ENCODE results near the gene VIL1. TPM values are rescaled to one million over a fixed set of nuclear protein-coding genes. Genes with fewer than 3 reads are reported as not detected.
A peak's percentile ranks its signal among the peaks of the same experiment; 100 is the strongest.

VIL1 gene
- total and polyA plus RNA-seq, 2 of the 13 experiments (the other 11 are each of a cell fraction or from before 2014, with no cell fraction given): 287 to 301 TPM

DNA sequence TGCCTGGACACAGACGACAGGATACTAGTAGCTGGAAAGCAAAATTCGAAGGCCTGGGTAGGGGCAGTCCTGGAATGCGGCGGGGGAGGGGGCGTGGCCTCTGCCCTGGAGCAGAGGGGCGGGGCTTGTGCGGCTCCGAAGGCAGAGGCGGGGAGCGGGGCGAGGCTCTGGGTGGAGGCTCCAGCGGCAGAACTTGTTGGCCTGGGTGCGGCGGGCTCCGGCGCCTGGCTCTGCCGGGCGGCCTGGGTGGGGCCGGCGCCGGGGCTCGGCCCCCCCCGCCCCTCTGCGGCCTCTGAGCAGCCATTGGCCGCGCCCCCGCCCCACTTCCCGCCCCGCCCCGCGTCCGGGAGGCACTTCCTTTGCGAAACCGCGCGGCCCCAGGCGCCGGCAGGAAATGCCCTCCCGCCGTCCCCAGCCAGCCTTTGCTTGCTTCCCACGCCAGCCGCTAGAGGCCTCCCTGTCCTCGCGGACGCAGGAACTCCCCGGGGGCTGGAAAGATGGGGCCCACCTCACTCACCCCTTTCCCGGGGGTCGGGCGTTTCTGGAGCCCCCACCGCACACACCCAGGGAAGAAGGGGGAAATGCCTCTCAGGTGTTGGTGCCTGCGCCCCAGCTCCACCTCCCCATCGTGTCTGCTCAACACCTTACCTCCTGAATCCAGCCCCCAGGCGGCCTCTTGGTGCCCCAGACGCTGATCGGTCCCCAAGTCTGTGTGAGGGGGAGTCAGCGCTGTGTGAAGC is 12.5 kb upstream of the VIL1 start (continued):
- TF ChIP-seq ZBTB3 (CRISPR knock-in tag; IDR thresholded peaks at IDR 0.05; ENCODE audit: borderline replicate concordance, low read depth): no peak; the same call in 1 of the 2 replicates
- TF ChIP-seq, protein P1, sequence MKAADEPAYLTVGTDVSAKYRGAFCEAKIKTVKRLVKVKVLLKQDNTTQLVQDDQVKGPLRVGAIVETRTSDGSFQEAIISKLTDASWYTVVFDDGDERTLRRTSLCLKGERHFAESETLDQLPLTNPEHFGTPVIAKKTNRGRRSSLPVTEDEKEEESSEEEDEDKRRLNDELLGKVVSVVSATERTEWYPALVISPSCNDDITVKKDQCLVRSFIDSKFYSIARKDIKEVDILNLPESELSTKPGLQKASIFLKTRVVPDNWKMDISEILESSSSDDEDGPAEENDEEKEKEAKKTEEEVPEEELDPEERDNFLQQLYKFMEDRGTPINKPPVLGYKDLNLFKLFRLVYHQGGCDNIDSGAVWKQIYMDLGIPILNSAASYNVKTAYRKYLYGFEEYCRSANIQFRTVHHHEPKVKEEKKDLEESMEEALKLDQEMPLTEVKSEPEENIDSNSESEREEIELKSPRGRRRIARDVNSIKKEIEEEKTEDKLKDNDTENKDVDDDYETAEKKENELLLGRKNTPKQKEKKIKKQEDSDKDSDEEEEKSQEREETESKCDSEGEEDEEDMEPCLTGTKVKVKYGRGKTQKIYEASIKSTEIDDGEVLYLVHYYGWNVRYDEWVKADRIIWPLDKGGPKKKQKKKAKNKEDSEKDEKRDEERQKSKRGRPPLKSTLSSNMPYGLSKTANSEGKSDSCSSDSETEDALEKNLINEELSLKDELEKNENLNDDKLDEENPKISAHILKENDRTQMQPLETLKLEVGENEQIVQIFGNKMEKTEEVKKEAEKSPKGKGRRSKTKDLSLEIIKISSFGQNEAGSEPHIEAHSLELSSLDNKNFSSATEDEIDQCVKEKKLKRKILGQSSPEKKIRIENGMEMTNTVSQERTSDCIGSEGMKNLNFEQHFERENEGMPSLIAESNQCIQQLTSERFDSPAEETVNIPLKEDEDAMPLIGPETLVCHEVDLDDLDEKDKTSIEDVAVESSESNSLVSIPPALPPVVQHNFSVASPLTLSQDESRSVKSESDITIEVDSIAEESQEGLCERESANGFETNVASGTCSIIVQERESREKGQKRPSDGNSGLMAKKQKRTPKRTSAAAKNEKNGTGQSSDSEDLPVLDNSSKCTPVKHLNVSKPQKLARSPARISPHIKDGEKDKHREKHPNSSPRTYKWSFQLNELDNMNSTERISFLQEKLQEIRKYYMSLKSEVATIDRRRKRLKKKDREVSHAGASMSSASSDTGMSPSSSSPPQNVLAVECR (CRISPR knock-in tag; IDR thresholded peaks at IDR 0.05; ENCODE audit: borderline replicate concordance): peak; percentile 43; the same call in 1 of the 2 replicates
- TF ChIP-seq, protein P2, sequence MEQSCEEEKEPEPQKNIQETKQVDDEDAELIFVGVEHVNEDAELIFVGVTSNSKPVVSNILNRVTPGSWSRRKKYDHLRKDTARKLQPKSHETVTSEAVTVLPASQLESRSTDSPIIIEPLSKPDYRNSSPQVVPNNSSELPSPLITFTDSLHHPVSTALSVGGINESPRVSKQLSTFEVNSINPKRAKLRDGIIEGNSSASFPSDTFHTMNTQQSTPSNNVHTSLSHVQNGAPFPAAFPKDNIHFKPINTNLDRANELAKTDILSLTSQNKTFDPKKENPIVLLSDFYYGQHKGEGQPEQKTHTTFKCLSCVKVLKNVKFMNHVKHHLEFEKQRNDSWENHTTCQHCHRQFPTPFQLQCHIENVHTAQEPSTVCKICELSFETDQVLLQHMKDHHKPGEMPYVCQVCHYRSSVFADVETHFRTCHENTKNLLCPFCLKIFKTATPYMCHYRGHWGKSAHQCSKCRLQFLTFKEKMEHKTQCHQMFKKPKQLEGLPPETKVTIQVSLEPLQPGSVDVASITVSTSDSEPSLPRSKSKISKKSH (CRISPR knock-in tag; IDR thresholded peaks at IDR 0.05; ENCODE audit: borderline replicate concordance): no peak
- TF ChIP-seq, protein P3, sequence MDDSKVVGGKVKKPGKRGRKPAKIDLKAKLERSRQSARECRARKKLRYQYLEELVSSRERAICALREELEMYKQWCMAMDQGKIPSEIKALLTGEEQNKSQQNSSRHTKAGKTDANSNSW (CRISPR knock-in tag; IDR thresholded peaks at IDR 0.05; ENCODE audit: borderline replicate concordance): no peak
- 0 out of 2 replicates have a peak, but pooled peaks have one; percentile 40 for TF ChIP-seq ZNF468 (CRISPR knock-in tag; IDR thresholded peaks at IDR 0.05)
- TF ChIP-seq, protein P4, sequence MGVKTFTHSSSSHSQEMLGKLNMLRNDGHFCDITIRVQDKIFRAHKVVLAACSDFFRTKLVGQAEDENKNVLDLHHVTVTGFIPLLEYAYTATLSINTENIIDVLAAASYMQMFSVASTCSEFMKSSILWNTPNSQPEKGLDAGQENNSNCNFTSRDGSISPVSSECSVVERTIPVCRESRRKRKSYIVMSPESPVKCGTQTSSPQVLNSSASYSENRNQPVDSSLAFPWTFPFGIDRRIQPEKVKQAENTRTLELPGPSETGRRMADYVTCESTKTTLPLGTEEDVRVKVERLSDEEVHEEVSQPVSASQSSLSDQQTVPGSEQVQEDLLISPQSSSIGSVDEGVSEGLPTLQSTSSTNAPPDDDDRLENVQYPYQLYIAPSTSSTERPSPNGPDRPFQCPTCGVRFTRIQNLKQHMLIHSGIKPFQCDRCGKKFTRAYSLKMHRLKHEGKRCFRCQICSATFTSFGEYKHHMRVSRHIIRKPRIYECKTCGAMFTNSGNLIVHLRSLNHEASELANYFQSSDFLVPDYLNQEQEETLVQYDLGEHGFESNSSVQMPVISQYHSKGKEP (CRISPR knock-in tag; IDR thresholded peaks at IDR 0.05): no peak
- TF ChIP-seq KAT2B (IDR thresholded peaks at IDR 0.05; ENCODE audit: borderline replicate concordance, low read depth, low read length): no peak
- TF ChIP-seq CENPX (CRISPR knock-in tag; IDR thresholded peaks at IDR 0.05): no peak
- no peak; the same call in 1 of the 2 replicates for TF ChIP-seq ZNF569 (CRISPR knock-in tag; IDR thresholded peaks at IDR 0.05; ENCODE audit: borderline replicate concordance)
- TF ChIP-seq RBFOX2 (IDR thresholded peaks at IDR 0.05; ENCODE audit: low read depth, low read length): peak; percentile 97
- TF ChIP-seq, protein P5, sequence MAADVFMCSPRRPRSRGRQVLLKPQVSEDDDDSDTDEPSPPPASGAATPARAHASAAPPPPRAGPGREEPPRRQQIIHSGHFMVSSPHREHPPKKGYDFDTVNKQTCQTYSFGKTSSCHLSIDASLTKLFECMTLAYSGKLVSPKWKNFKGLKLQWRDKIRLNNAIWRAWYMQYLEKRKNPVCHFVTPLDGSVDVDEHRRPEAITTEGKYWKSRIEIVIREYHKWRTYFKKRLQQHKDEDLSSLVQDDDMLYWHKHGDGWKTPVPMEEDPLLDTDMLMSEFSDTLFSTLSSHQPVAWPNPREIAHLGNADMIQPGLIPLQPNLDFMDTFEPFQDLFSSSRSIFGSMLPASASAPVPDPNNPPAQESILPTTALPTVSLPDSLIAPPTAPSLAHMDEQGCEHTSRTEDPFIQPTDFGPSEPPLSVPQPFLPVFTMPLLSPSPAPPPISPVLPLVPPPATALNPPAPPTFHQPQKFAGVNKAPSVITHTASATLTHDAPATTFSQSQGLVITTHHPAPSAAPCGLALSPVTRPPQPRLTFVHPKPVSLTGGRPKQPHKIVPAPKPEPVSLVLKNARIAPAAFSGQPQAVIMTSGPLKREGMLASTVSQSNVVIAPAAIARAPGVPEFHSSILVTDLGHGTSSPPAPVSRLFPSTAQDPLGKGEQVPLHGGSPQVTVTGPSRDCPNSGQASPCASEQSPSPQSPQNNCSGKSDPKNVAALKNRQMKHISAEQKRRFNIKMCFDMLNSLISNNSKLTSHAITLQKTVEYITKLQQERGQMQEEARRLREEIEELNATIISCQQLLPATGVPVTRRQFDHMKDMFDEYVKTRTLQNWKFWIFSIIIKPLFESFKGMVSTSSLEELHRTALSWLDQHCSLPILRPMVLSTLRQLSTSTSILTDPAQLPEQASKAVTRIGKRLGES (CRISPR knock-in tag; IDR thresholded peaks at IDR 0.05; ENCODE audit: borderline replicate concordance): no peak
- TF ChIP-seq ZNF670 (CRISPR knock-in tag; IDR thresholded peaks at IDR 0.05; ENCODE audit: borderline replicate concordance): peak; percentile 74; the same call in 1 of the 2 replicates
- TF ChIP-seq ZBTB38 (CRISPR knock-in tag; IDR thresholded peaks at IDR 0.05): 0 out of 2 replicates have a peak, but pooled peaks have one; percentile 8
- no peak for TF ChIP-seq EZH2 (conservative IDR thresholded peaks at IDR 0.05; ENCODE audit: low read depth, low read length)
- no peak; the same call in 1 of the 2 replicates for TF ChIP-seq ZNF616 (CRISPR knock-in tag; IDR thresholded peaks at IDR 0.05; ENCODE audit: low read depth)

All from HepG2 (cell line).